AG09309 (cell line): ENCODE measurements around the gene TBX20.

Experiments
- DNase-seq: peaks from one replicate; pipeline ENCODE4 v3.0.0-alpha.2; 2010; ENCODE audit warnings: low read depth
- H3K4me3 ChIP-seq: 2 replicates; pipeline ENCODE4 v1.5.1; 2011; ENCODE audit warnings: mild to moderate bottlenecking, low read depth, low read length, moderate library complexity; ENCODE audit not compliant: control insufficient read depth
- CTCF ChIP-seq: IDR thresholded peaks from 2 replicates; pipeline ENCODE4 v1.5.1; 2011; ENCODE audit warnings: mild to moderate bottlenecking, low read depth, low read length, inconsistent platforms; ENCODE audit not compliant: insufficient read depth, control insufficient read depth; ENCODE audit errors: missing control alignments

The TBX20 gene

GRCh38 chr7:35277359-35277758 is 23.5 kb upstream of the TBX20 start:
- no peak overlapping the region for H3K4me3 ChIP-seq
- TF ChIP-seq CTCF = no peak
- no peak for DNase-seq

GRCh38 chr7:35272246-35272645 is 18.3 kb upstream of the TBX20 start:
- TF ChIP-seq CTCF = no peak
- DNase-seq = no peak
- H3K4me3 ChIP-seq = no peak overlapping the region

- no peak for TF ChIP-seq CTCF
- no peak for DNase-seq
- no peak overlapping the region for H3K4me3 ChIP-seq
These were observed 15.1 kb upstream of the TBX20 start for GRCh38 chr7:35268953-35269352.

- TF ChIP-seq CTCF = no peak
- H3K4me3 ChIP-seq = no peak overlapping the region
- no peak for DNase-seq
These were observed 13.5 kb upstream of the TBX20 start for GRCh38 chr7:35267411-35267810.

- no peak for DNase-seq
- no peak overlapping the region for H3K4me3 ChIP-seq
- no peak for TF ChIP-seq CTCF
These were observed 9.5 kb upstream of the TBX20 start for GRCh38 chr7:35263396-35263795.

GRCh38 chr7:35261476-35262285 is 7.8 kb upstream of the TBX20 start:
- no peak overlapping the region for H3K4me3 ChIP-seq
- TF ChIP-seq CTCF = no peak
- DNase-seq = no peak
